K562 (cell line): ENCODE data around the gene PHF14. TPM values are rescaled to one million over a fixed set of nuclear protein-coding genes. Genes with fewer than 3 reads are reported as not detected.

Experiments
- CC2D1A ChIP-seq: fragments of 450-650 bp; IDR thresholded peaks from 2 replicates; pipeline ENCODE4 v1.6.1; 2017; ENCODE audit warnings: mild to moderate bottlenecking
- DPF2 ChIP-seq: fragments of 450-650 bp; IDR thresholded peaks from 2 replicates; pipeline ENCODE4 v1.6.1; 2016
- MGA ChIP-seq: fragments of 450-650 bp; IDR thresholded peaks from 2 replicates; pipeline ENCODE4 v1.6.1; 2016; ENCODE audit warnings: mild to moderate bottlenecking, moderate library complexity
- NCOA1 ChIP-seq: fragments of 450-650 bp; IDR thresholded peaks from 2 replicates; pipeline ENCODE4 v1.6.1; 2016; ENCODE audit warnings: low read depth
- NFIC ChIP-seq: fragments of 450-650 bp; IDR thresholded peaks from 2 replicates; pipeline ENCODE4 v1.6.1; 2017; ENCODE audit warnings: mild to moderate bottlenecking, inconsistent platforms
- PML ChIP-seq: IDR thresholded peaks from 2 replicates; pipeline ENCODE4 v1.6.1; 2012; ENCODE audit warnings: low read length, inconsistent platforms
- SMAD4 ChIP-seq: fragments of 250-450 bp; sonication (Bioruptor Pico); conservative IDR thresholded peaks from 2 replicates; pipeline ENCODE4 v1.8.0; 2021; ENCODE audit warnings: inconsistent platforms, mild to moderate bottlenecking, moderate library complexity
- SUPT5H ChIP-seq: fragments of 450-650 bp; IDR thresholded peaks from 2 replicates; pipeline ENCODE4 v1.6.1; 2016
- ZBTB11 ChIP-seq, 3 experiments: fragments of 200-800 bp in 1 of 3; fragments of 250-450 bp in 1 of 3; fragments of 450-650 bp in 1 of 3; sonication (Bioruptor Pico) in 1 of 3; sonication (Bioruptor generic) in 1 of 3; formaldehyde crosslinking in 1 of 3; IDR thresholded peaks; 2 replicates each; pipeline versions ENCODE4 v1.6.1 to v1.8.0; 2016 to 2022; ENCODE audit warnings: mild to moderate bottlenecking in 2 of 3, missing genetic modification characterization in 2 of 3, missing compliant biosample characterization in 1 of 3, moderate library complexity in 1 of 3
- ZNF197 ChIP-seq: fragments of 200-800 bp; sonication (Bioruptor generic); IDR thresholded peaks from 2 replicates; pipeline ENCODE4 v1.6.1; 2016; ENCODE audit warnings: low read depth, missing genetic modification characterization, missing compliant biosample characterization
- ZNF212 ChIP-seq: fragments of 450-650 bp; formaldehyde crosslinking; IDR thresholded peaks from 2 replicates; pipeline ENCODE4 v1.4.0; 2020; ENCODE audit warnings: mild to moderate bottlenecking
- ZNF668 ChIP-seq: fragments of 250-450 bp; sonication (Bioruptor Pico); IDR thresholded peaks from 2 replicates; pipeline ENCODE4 v1.8.0; 2022; ENCODE audit warnings: mild to moderate bottlenecking, inconsistent platforms
- polyA plus RNA-seq, 8 experiments: library from polyadenylated mRNA; depleted of rRNA in 4 of 8; stranded (reverse) in 5 of 8; unstranded in 3 of 8; fragments of >200 nt; fragmentation: Nextera tagmentation in 2 of 8; fragmentation: Illumina TruSeq in 1 of 8; extraction: Ambion mirVana in 2 of 8; extraction: Trizol in 1 of 8; gene quantifications; 2 replicates each; pipeline versions ENCODE4 v1.2.1 to v1.2.3, GENCODE V29; 2011 to 2014; ENCODE audit warnings: inconsistent platforms in 1 of 8, missing spikeins in 1 of 8
- total RNA-seq, 7 experiments: library from RNA; depleted of rRNA in 6 of 7; stranded (reverse); fragments of >200 nt in 6 of 7; fragmentation: Illumina TruSeq in 2 of 7; extraction: Trizol in 2 of 7; gene quantifications; 2 replicates each; pipeline versions ENCODE4 v1.2.1 to v1.2.3, GENCODE V29; 2011 to 2021; ENCODE audit warnings: low replicate concordance in 1 of 7

Gene PHF14
- total and polyA plus RNA-seq, 9 of the 15 experiments (the other 6 are each of a cell fraction or from before 2014, with no cell fraction given), result 27.5 to 67.6 (median 41.4) TPM

- TF ChIP-seq ZNF197 (CRISPR knock-in tag) (peak; percentile 92), ZNF668 (CRISPR knock-in tag) (no peak), MGA (no peak), SUPT5H (peak; percentile 98), NFIC (peak; percentile 58), ZBTB11 (CRISPR knock-in tag; IDR thresholded peaks at IDR 0.05) (peak in 1 of 3 experiments; percentile 77; a peak in 2 of 6 replicates), NCOA1 (no peak; the same call in 1 of the 2 replicates), DPF2 (peak; percentile 45; the same call in 1 of the 2 replicates), PML (peak; percentile 91), SMAD4 (CRISPR knock-in tag) (peak; percentile 98), CC2D1A (no peak), ZNF212 (CRISPR knock-in tag) (no peak)
These were observed 33.6 kb upstream of the PHF14 start (continued) for GRCh38 chr7:10939911-10940703.
